Renal cortical epithelial cell (primary cell): ENCODE results near the gene ATP9A. TPM values are rescaled to one million over a fixed set of nuclear protein-coding genes. Genes with fewer than 3 reads are reported as not detected.
A peak's percentile ranks its signal among the peaks of the same experiment; 100 is the strongest.
"Not testable (repeated sequence)": the region's sequence is repeated elsewhere in the genome, so short reads cannot be mapped to it uniquely, and the experiment has no call there.

Source experiments
- DNase-seq: peaks from one replicate; pipeline ENCODE4 v3.0.0-alpha.2; 2011; ENCODE audit warnings: low read depth
- total RNA-seq: library from RNA; depleted of rRNA; stranded (reverse); fragments of >200 nt; gene quantifications from 2 replicates; pipeline ENCODE4 v1.2.3, GENCODE V29; 2014

The ATP9A gene
- total RNA-seq, 1 donor from 2014 or later = 60.6 TPM

- not testable (repeated sequence) for DNase-seq
These were observed 45.2 kb downstream of the ATP9A start for GRCh38 chr20:51723026-51723425.

GRCh38 chr20:51722246-51722645 is 45.9 kb downstream of the ATP9A start:
- DNase-seq = not testable (repeated sequence)

GRCh38 chr20:51720854-51721253 is 47.3 kb downstream of the ATP9A start:
- DNase-seq = no peak

- no peak for DNase-seq
These were observed 47.8 kb downstream of the ATP9A start for GRCh38 chr20:51720384-51720783.

- DNase-seq = no peak
These were observed 52.4 kb downstream of the ATP9A start for GRCh38 chr20:51715856-51716185.

GRCh38 chr20:51715163-51715855 is 52.9 kb downstream of the ATP9A start:
- DNase-seq = no peak

- DNase-seq = no peak
These were observed 55.0 kb downstream of the ATP9A start for GRCh38 chr20:51713213-51713598.

GRCh38 chr20:51712501-51713212 is 55.5 kb downstream of the ATP9A start:
- DNase-seq = peak; percentile 23

- DNase-seq = no peak
These were observed 56.8 kb downstream of the ATP9A start for GRCh38 chr20:51711426-51711825.

- DNase-seq = no peak
These were observed 57.8 kb downstream of the ATP9A start for GRCh38 chr20:51710361-51710894.

- DNase-seq = no peak
These were observed 62.8 kb downstream of the ATP9A start for GRCh38 chr20:51705400-51705799.

GRCh38 chr20:51703400-51704287 is 64.5 kb downstream of the ATP9A start:
- peak; percentile 85 for DNase-seq

GRCh38 chr20:51702556-51702955 is 65.6 kb downstream of the ATP9A start:
- DNase-seq = no peak

GRCh38 chr20:51700809-51701285 is 67.3 kb downstream of the ATP9A start:
- peak; percentile 67 for DNase-seq

GRCh38 chr20:51698252-51698651 is 69.9 kb downstream of the ATP9A start:
- DNase-seq = no peak

- DNase-seq = no peak
These were observed 70.9 kb downstream of the ATP9A start for GRCh38 chr20:51697096-51697826.

- DNase-seq = no peak
These were observed 71.7 kb downstream of the ATP9A start for GRCh38 chr20:51696304-51697071.

- peak; percentile 75 for DNase-seq
These were observed 72.5 kb downstream of the ATP9A start for GRCh38 chr20:51695574-51696303.

- DNase-seq = no peak
These were observed 75.3 kb downstream of the ATP9A start for GRCh38 chr20:51692806-51693400.

GRCh38 chr20:51691703-51692102 is 76.5 kb downstream of the ATP9A start:
- no peak for DNase-seq
